CD8-positive, alpha-beta memory T cell (primary cell): ENCODE measurements around the gene LRRTM2. TPM values are rescaled to one million over a fixed set of nuclear protein-coding genes. Genes with fewer than 3 reads are reported as not detected.

ENCODE experiments used
- CTCF ChIA-PET: fragments of 350-600 bp; sonication (Branson Sonifier 250); formaldehyde crosslinking; loops from one replicate; lab custom pipeline; 2021; ENCODE audit warnings: antibody characterized with exemption; lab: Charles Lee
- POLR2A ChIA-PET: fragments of 350-600 bp; sonication (Branson Sonifier 250); formaldehyde crosslinking; loops from one replicate; lab custom pipeline; 2021; ENCODE audit warnings: antibody characterized with exemption; lab: Charles Lee
- DNase-seq, 5 donors: peaks; one replicate each; pipeline versions ENCODE4 v3.0.0 to v3.0.0-alpha.2; 2020 to 2022; ENCODE audit warnings: mixed read lengths in 1 of 5
- H3K27ac ChIP-seq: one replicate; pipeline ENCODE4 v1.7.0; 2013; ENCODE audit warnings: low read depth, mild to moderate bottlenecking, low read length, moderate library complexity
- H3K27me3 ChIP-seq: 2 replicates; pipeline ENCODE4 v1.7.0; 2013; ENCODE audit warnings: low read length, mild to moderate bottlenecking; ENCODE audit not compliant: insufficient read depth, poor library complexity, severe bottlenecking
- H3K36me3 ChIP-seq: 2 replicates; pipeline ENCODE4 v1.7.0; 2013; ENCODE audit warnings: mild to moderate bottlenecking, low read length, moderate library complexity; ENCODE audit not compliant: insufficient read depth
- H3K4me1 ChIP-seq: 2 replicates; pipeline ENCODE4 v1.7.0; 2013; ENCODE audit warnings: mild to moderate bottlenecking, low read length, moderate library complexity; ENCODE audit not compliant: insufficient read depth
- H3K4me3 ChIP-seq: 2 replicates; pipeline ENCODE4 v1.7.0; 2013; ENCODE audit warnings: mild to moderate bottlenecking, low read length
- H3K9me3 ChIP-seq: 2 replicates; pipeline ENCODE4 v1.7.0; 2013; ENCODE audit warnings: mild to moderate bottlenecking, low read length
- H3K27ac Mint-ChIP-seq, 8 donors: one replicate each; pipeline ENCODE4 v1.8.0; 2020 to 2021; ENCODE audit warnings: mixed read lengths in 8 of 8, mild to moderate bottlenecking in 6 of 8, inconsistent platforms in 3 of 8, moderate library complexity in 3 of 8
- H3K27me3 Mint-ChIP-seq, 2 donors: one replicate each; pipeline ENCODE4 v1.8.0; 2020 to 2021; ENCODE audit warnings: mixed read lengths in 2 of 2, mild to moderate bottlenecking in 1 of 2, moderate library complexity in 1 of 2
- H3K36me3 Mint-ChIP-seq, 3 donors: one replicate each; pipeline ENCODE4 v1.8.0; 2020 to 2021; ENCODE audit warnings: mixed read lengths in 3 of 3, inconsistent platforms in 1 of 3, mild to moderate bottlenecking in 1 of 3
- H3K4me1 Mint-ChIP-seq, 3 donors: one replicate each; pipeline ENCODE4 v1.8.0; 2020 to 2021; ENCODE audit warnings: mixed read lengths in 3 of 3, inconsistent platforms in 1 of 3, mild to moderate bottlenecking in 1 of 3
- H3K4me3 Mint-ChIP-seq, 7 donors: one replicate each; pipeline ENCODE4 v1.8.0; 2020 to 2021; ENCODE audit warnings: mixed read lengths in 7 of 7, mild to moderate bottlenecking in 6 of 7, moderate library complexity in 4 of 7, inconsistent platforms in 2 of 7
- H3K9me3 Mint-ChIP-seq, 5 donors: one replicate each; pipeline ENCODE4 v1.8.0; 2020 to 2022; ENCODE audit warnings: mixed read lengths in 5 of 5, mild to moderate bottlenecking in 3 of 5, moderate library complexity in 2 of 5, inconsistent platforms in 1 of 5
- polyA plus RNA-seq: library from polyadenylated mRNA; unstranded; fragments of 300-500 nt; fragmentation: Illumina TruSeq; gene quantifications from one replicate; pipeline ENCODE4 v1.2.3, GENCODE V29; 2021
- total RNA-seq, 2 experiments: library from RNA; stranded (reverse); gene quantifications; one replicate each; pipeline ENCODE4 v1.2.3, GENCODE V29; 2021

Gene LRRTM2
- total and polyA plus RNA-seq, 3 experiments from 2014 or later = not detected

- ChIA-PET CTCF (no interaction called here), POLR2A (no interaction called here)
- H3K27me3 ChIP-seq = no peaks in the 10 kb centered on the region
- H3K27ac ChIP-seq = no peak overlapping the region
- H3K27ac Mint-ChIP-seq = no peak overlapping the region
- peaks cover 4 to 22% (median 11%) of the 10 kb centered on the region in 3 donors for H3K36me3 Mint-ChIP-seq
- H3K4me1 ChIP-seq = no peaks in the 10 kb centered on the region
- H3K27me3 Mint-ChIP-seq = peaks cover 0 to 5% of the 10 kb centered on the region in 2 donors
- H3K9me3 Mint-ChIP-seq = no peaks in the 10 kb centered on the region
- H3K4me3 ChIP-seq = no peak overlapping the region
- no peak for DNase-seq
- peaks cover 0 to 5% (median 0%) of the 10 kb centered on the region in 3 donors for H3K4me1 Mint-ChIP-seq
- H3K36me3 ChIP-seq = no peaks in the 10 kb centered on the region
- H3K4me3 Mint-ChIP-seq = no peak overlapping the region
- H3K9me3 ChIP-seq = no peaks in the 10 kb centered on the region
Observed at GRCh38 chr5:138831703-138832102, 43.4 kb downstream of the LRRTM2 start.

- H3K9me3 ChIP-seq = no peaks in the 10 kb centered on the region
- no peaks in the 10 kb centered on the region for H3K36me3 ChIP-seq
- POLR2A ChIA-PET = no interaction called here
- H3K27me3 Mint-ChIP-seq = no peaks in the 10 kb centered on the region
- H3K27ac ChIP-seq = no peak overlapping the region
- no peak for DNase-seq
- CTCF ChIA-PET = no interaction called here
- peaks cover 4 to 24% (median 11%) of the 10 kb centered on the region in 3 donors for H3K36me3 Mint-ChIP-seq
- H3K4me3 ChIP-seq = no peak overlapping the region
- no peaks in the 10 kb centered on the region for H3K9me3 Mint-ChIP-seq
- no peaks in the 10 kb centered on the region for H3K4me1 ChIP-seq
- H3K27ac Mint-ChIP-seq = no peak overlapping the region
- no peak overlapping the region for H3K4me3 Mint-ChIP-seq
- no peaks in the 10 kb centered on the region for H3K27me3 ChIP-seq
- peaks cover 0 to 5% (median 0%) of the 10 kb centered on the region in 3 donors for H3K4me1 Mint-ChIP-seq
Observed at GRCh38 chr5:138829341-138829740, 45.8 kb downstream of the LRRTM2 start.

- no peaks in the 10 kb centered on the region for H3K4me1 ChIP-seq
- POLR2A ChIA-PET = no interaction called here
- Mint-ChIP-seq H3K27me3 (no peaks in the 10 kb centered on the region), H3K4me1 (peaks cover 0 to 5% (median 0%) of the 10 kb centered on the region in 3 donors), H3K9me3 (no peaks in the 10 kb centered on the region), H3K4me3 (no peak overlapping the region), H3K36me3 (peaks cover 4 to 24% (median 11%) of the 10 kb centered on the region in 3 donors), H3K27ac (peak overlapping the region in 1 of 8 donors; percentile 55)
- H3K9me3 ChIP-seq = no peaks in the 10 kb centered on the region
- H3K4me3 ChIP-seq = no peak overlapping the region
- CTCF ChIA-PET = no interaction called here
- H3K27me3 ChIP-seq = no peaks in the 10 kb centered on the region
- DNase-seq = no peak
- H3K27ac ChIP-seq = no peak overlapping the region
- H3K36me3 ChIP-seq = no peaks in the 10 kb centered on the region
Observed at GRCh38 chr5:138828556-138828955, 46.6 kb downstream of the LRRTM2 start.

- POLR2A ChIA-PET = no interaction called here
Observed at GRCh38 chr5:138824924-138825863, 49.9 kb downstream of the LRRTM2 start.

GRCh38 chr5:138824516-138824915 lies 50.6 kb downstream of the LRRTM2 start:
- Mint-ChIP-seq H3K27me3 (peaks cover 0 to 5% of the 10 kb centered on the region in 2 donors), H3K9me3 (no peaks in the 10 kb centered on the region), H3K4me3 (no peak overlapping the region), H3K36me3 (peaks cover 3 to 24% (median 11%) of the 10 kb centered on the region in 3 donors), H3K4me1 (no peaks in the 10 kb centered on the region), H3K27ac (no peak overlapping the region)
- ChIA-PET CTCF (interaction anchor here (0.9 to 1.4 kb wide), 2 partner anchors 9 to 129 kb away, joined by 3 read pairs; no protein-coding TSS in a partner anchor), POLR2A (no interaction called here)
- Histone ChIP-seq H3K27ac (no peak overlapping the region), H3K36me3 (no peaks in the 10 kb centered on the region), H3K9me3 (no peaks in the 10 kb centered on the region), H3K4me3 (no peak overlapping the region), H3K4me1 (no peaks in the 10 kb centered on the region), H3K27me3 (no peaks in the 10 kb centered on the region)
- no peak for DNase-seq

More at GRCh38 chr5:138824924-138825863, 49.9 kb downstream of the LRRTM2 start:
- Mint-ChIP-seq H3K4me1 (no peaks in the 10 kb centered on the region), H3K36me3 (peaks cover 4 to 24% (median 11%) of the 10 kb centered on the region in 3 donors), H3K27ac (no peak overlapping the region), H3K4me3 (no peak overlapping the region), H3K9me3 (no peaks in the 10 kb centered on the region), H3K27me3 (peaks cover 0 to 5% of the 10 kb centered on the region in 2 donors)
- H3K27me3 ChIP-seq = no peaks in the 10 kb centered on the region
- DNase-seq = peak in 1 of 5 donors; percentile 14
- CTCF ChIA-PET = interaction anchor here (0.9 to 1.4 kb wide), 8 partner anchors 9 to 437 kb away, joined by 3 to 4 read pairs (median 3); no protein-coding TSS in a partner anchor
- no peaks in the 10 kb centered on the region for H3K36me3 ChIP-seq
- no peaks in the 10 kb centered on the region for H3K4me1 ChIP-seq
- H3K27ac ChIP-seq = no peak overlapping the region
- no peak overlapping the region for H3K4me3 ChIP-seq
- no peaks in the 10 kb centered on the region for H3K9me3 ChIP-seq

- H3K36me3 Mint-ChIP-seq = peaks cover 1 to 5% (median 2%) of the 10 kb centered on the region in 3 donors
- peaks cover 0 to 5% of the 10 kb centered on the region in 2 donors for H3K27me3 Mint-ChIP-seq
- H3K4me3 Mint-ChIP-seq = no peak overlapping the region
- H3K4me1 ChIP-seq = no peaks in the 10 kb centered on the region
- H3K27ac Mint-ChIP-seq = no peak overlapping the region
- ChIA-PET POLR2A (no interaction called here), CTCF (interaction anchor here (1.0 kb wide), 1 partner anchor 51 kb away, joined by 3 read pairs; no protein-coding TSS in a partner anchor)
- no peak overlapping the region for H3K4me3 ChIP-seq
- no peaks in the 10 kb centered on the region for H3K4me1 Mint-ChIP-seq
- H3K27me3 ChIP-seq = no peaks in the 10 kb centered on the region
- no peaks in the 10 kb centered on the region for H3K9me3 ChIP-seq
- no peak overlapping the region for H3K27ac ChIP-seq
- no peak for DNase-seq
- H3K9me3 Mint-ChIP-seq = no peaks in the 10 kb centered on the region
- H3K36me3 ChIP-seq = no peaks in the 10 kb centered on the region
Observed at GRCh38 chr5:138820695-138821094, 54.4 kb downstream of the LRRTM2 start.

GRCh38 chr5:138819081-138819480 lies 56.1 kb downstream of the LRRTM2 start:
- Histone ChIP-seq H3K9me3 (no peaks in the 10 kb centered on the region), H3K4me1 (no peaks in the 10 kb centered on the region), H3K27me3 (no peaks in the 10 kb centered on the region), H3K36me3 (no peaks in the 10 kb centered on the region), H3K27ac (no peak overlapping the region), H3K4me3 (no peak overlapping the region)
- POLR2A ChIA-PET = no interaction called here
- H3K4me1 Mint-ChIP-seq = no peaks in the 10 kb centered on the region
- H3K9me3 Mint-ChIP-seq = no peaks in the 10 kb centered on the region
- CTCF ChIA-PET = no interaction called here
- H3K27ac Mint-ChIP-seq = no peak overlapping the region
- no peak for DNase-seq
- H3K36me3 Mint-ChIP-seq = peaks cover 1 to 9% (median 2%) of the 10 kb centered on the region in 3 donors
- peaks cover 0 to 5% of the 10 kb centered on the region in 2 donors for H3K27me3 Mint-ChIP-seq
- no peak overlapping the region for H3K4me3 Mint-ChIP-seq
